Activated naive CD4-positive, alpha-beta T cell (primary cell): ENCODE results near the gene MVK.

ENCODE experiments used
- DNase-seq, 4 experiments: peaks; one replicate each; lab custom pipeline; 2025; lab: John Stamatoyannopoulos, UW

MVK gene

DNA sequence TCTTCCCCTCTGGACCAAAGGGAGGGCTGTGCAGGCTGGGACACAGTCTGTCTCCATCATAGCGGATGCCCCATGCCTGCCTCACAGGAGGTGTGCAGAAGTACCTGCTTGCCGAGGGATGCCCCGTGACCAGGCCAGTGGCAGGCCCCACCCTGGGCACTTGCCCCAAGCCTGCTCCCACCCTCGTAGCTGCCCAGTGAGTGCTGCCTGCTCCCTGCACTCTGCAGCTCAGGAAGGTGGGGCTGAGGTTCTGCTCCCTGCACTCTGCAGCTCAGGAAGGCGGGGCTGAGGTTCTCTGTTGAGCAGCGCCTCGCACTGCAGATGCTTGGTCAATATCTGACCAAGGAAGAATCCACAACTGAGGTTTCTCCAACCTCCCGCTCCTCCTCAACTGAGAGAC, 7.2 kb upstream of the MVK start:
- DNase-seq, result no peak

DNA sequence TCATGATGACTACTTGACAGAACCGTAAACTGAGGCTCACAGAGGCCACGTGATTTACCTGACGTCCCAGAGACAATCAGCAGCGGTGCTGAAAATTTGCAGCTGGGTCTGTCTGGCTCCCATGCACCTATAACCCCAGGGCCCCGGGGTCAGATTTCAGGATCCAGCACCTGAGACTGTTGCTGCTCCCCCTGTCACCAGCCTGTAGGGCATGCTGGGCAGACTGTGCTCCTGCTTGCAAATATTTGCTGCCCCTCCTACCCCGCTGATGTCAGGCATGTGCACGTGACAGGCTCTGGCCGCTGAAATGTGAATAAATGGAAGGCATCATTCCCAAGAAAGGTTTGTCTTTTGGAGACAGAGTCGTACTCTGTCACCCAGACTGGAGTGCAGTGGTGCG, 6.3 kb upstream of the MVK start:
- no peak for DNase-seq

GRCh38 chr12:109567967-109568366, 5.6 kb upstream of the MVK start:
- no peak for DNase-seq

DNA sequence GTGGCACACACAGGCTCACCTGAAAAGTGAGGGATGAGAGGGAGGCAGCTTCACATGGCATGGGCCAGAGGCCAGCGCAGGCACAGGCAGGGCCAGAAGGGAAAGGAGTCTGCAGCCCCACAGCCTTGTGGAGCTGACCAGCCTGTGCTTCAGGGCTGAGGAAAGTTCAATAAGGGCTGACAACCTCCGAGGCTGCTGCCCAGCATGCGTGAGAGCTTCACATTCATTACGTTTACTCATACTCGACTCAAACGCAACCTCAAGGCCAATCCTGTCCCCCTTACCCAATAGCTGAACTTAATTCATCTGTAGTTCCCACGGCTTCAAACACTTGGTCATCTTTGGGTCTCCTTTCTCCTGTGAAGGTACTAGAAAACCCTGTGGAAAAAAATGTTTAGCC, 5.1 kb upstream of the MVK start:
- no peak for DNase-seq

DNA sequence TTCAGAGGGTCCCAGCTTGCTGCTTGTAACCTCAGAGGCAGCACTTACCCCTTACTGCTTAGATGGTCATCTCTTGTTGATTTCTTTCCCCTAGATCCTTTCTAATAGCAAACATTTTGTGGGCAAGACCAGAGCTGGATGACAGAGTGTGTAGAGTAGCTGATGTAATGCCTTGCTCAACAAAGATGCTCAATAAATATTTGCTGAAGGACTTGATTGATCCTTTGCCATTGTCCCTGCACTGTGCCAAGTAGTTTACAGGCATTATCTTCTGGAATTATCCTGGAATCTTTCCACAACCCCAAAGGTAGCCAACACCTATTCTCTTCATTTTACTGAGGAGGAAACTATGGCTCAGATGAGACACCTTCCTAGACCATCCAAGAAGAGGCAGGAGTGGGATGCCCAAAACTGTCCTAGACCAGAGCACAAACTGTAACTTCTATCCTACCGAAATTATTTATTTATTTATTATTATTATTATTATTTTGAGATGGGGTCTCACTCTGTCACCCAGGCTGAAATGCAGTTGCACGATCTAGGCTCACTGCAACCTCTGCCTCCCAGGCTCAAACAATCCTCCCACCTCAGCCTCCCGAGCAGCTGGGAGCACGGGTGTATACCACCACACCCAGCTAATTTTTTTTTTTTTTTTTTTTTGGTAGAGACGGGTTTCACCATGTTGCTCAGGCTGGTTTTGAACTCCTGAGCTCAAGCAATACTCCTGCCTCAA, 1.7 kb upstream of the MVK start:
- DNase-seq, result no peak

DNA sequence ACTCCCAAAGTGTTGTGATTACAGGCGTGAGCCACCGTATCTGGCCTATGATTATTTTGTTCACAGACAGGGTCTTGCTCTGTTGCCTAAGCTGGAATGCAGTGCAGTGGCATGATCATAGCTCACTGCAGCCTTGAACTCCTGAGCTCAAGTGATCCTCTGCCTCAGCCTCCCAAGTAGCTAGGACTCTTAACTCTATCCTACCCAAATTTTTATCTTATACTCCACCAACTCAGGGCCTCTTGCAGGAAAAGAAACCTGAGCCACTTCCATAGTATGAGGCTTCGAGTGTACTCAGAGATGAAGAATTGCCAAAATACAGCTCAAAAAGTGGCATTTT, 1.1 kb upstream of the MVK start:
- DNase-seq, result no peak

DNA sequence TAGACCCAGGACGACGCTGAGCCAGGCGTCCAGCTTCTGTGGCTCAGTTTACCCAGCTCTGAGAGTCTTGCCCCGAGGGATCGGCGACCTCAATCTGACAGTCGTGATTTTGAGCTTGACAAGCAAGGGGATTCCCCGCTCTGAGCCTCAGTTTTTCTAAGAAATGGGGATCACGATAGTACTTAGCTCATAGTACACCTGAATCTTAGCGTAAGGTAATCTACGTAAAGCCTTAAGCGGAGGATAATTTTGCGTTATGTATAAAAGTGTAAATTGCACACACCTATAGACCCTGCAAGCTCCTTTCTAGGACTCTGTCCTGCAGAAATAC, 285 bp downstream of the MVK start:
- no peak for DNase-seq

GRCh38 chr12:109575683-109576082, 2.1 kb downstream of the MVK start:
- no peak for DNase-seq

GRCh38 chr12:109577311-109577710, 3.7 kb downstream of the MVK start:
- no peak for DNase-seq

DNA sequence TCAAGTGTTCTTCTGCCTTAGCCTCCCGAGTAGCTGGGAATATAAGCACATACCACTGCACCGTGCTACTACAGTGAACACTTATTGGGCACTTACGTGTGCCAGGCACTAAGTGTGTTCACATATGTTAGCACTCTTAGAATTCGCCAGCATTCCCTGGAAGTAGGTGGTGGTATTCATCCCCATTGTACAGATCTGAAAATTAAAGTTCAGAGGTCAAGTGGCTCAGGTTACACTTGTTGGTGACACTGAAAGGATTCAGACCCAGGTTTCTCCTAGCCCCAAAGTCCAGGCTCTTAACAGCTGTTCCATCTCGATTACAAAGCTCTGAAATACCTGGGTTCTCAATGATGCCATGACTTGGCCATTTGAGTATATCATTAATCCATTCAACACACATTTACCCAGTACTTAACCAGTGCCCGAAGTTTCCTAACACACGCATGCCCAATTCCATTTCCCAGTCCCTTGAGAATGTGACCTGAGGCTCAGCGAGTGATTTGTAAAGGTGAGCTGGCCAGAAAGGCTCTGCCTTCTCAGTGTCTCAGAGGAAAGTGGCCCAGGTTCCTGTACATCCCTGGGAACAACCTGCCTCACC, 4.8 kb downstream of the MVK start:
- DNase-seq, result no peak

DNA sequence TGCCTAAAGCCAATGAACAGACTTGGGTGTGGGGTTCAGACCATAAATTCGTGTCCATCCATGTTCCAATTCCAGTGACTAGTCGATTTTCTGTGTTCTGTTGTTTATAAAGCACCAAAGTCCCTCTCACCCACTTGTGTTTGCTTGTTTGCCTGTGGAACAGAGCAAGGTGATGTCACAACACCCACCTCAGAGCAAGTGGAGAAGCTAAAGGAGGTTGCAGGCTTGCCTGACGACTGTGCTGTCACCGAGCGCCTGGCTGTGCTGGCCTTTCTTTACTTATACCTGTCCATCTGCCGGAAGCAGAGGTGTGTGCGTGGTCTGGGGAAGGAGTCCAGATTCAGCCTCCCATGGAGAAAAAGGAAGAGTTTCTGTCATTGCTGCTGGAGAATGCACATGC, 6.0 kb downstream of the MVK start:
- DNase-seq, result no peak

DNA sequence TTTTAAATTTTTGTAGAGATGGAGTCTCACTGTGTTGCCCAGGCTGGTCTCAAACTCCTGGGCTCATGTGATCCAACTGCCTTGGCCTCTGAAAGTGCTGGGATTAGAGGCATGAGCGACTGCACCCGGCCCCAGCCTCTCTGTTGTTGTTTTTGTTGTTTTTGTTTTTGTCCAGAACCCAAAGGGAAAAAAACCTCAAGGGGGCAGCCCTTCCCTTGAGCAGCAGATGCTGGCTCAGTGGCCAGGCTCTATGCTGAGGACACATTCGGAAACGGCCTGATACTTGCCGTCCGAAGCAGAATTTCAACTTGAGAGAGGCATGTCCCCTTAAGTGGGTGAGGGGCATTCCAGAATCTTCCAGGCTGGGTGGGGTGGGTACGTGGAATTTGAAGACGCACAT, 6.7 kb downstream of the MVK start:
- no peak for DNase-seq

GRCh38 chr12:109580684-109581333, 7.2 kb downstream of the MVK start:
- no peak for DNase-seq

DNA sequence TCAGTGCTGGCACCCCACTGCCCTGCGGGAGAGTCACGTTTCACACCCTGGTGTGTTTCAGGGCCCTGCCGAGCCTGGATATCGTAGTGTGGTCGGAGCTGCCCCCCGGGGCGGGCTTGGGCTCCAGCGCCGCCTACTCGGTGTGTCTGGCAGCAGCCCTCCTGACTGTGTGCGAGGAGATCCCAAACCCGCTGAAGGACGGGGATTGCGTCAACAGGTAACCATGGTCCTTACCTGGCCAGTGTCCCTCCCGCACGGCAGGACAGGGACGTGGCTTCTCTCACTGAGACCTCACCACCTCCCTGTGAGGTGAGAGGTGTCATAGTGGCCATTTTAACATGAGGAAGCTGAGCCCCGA, 7.7 kb downstream of the MVK start:
- no peak for DNase-seq

DNA sequence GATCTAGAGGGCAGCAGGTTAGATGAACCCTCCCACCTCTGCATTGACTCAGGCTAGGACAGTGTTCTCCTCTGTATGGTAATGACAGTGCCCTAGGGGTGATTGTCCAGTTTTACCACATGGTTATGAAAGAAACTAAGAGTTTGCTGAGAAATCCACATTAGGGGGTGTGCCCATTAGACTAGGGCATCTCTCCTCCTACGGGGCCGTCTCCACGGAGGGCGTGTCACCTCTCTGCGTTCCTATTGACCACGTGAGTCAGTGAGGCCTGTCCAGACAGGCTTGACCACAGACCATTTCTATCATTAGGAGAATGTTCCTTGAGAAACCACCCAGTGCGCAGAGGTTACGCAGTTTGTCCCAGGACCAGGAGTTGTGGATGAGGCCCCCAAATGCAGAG, 8.3 kb downstream of the MVK start:
- no peak for DNase-seq

GRCh38 chr12:109582636-109583035, 9.0 kb downstream of the MVK start:
- no peak for DNase-seq

DNA sequence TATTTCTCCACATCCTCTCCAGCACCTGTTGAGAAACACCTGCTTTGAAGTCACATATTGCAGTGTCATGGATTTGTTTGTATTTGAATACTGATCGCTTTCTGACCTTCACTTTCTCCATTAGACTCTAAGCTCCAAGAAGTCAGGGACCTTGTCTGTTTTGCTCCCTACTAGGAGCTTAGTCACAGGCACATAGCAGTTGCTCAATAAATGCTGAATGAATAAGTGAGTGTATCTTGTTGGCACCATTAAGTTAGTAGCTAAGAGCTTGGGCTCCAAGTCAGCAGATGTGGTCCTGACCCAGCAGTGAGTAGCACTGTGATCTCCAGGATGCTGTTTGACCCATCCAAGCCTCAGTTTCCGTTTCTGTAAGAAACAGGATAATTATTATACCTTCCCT, 10.1 kb downstream of the MVK start:
- no peak for DNase-seq

GRCh38 chr12:109586385-109587296, 13.0 kb downstream of the MVK start:
- no peak for DNase-seq

- no peak for DNase-seq
Observed at GRCh38 chr12:109587921-109588320, 14.3 kb downstream of the MVK start.

GRCh38 chr12:109588461-109589239, 15.1 kb downstream of the MVK start:
- no peak for DNase-seq

GRCh38 chr12:109589240-109589590, 15.6 kb downstream of the MVK start:
- no peak for DNase-seq

GRCh38 chr12:109589691-109590245, 16.2 kb downstream of the MVK start:
- DNase-seq, result no peak
